ENCODE results near the gene MEPCE.

The MEPCE gene

GRCh38 chr7:100400656-100401055 is 29.0 kb upstream of the MEPCE start:
- H3K9me3 ChIP-seq (ENCODE audit: low read depth, low read length), result no peaks in the 10 kb centered on the region
- no peak for TF ChIP-seq EZH2 (IDR thresholded peaks at IDR 0.05)
- no peak for TF ChIP-seq POLR2AphosphoS5 (IDR thresholded peaks at IDR 0.05; ENCODE audit: borderline replicate concordance, low read depth, low read length)
- no peak for DNase-seq (ENCODE audit: low read depth, low spot score)

GRCh38 chr7:100401811-100402210 is 27.8 kb upstream of the MEPCE start:
- Histone ChIP-seq H3K36me3 (ENCODE audit: insufficient read depth, low read length) (no peaks in the 10 kb centered on the region), H3K27ac (no peak overlapping the region), H3K4me3 (no peak overlapping the region), H3K9ac (ENCODE audit: insufficient read length) (no peak overlapping the region), H3K9me3 (ENCODE audit: low read depth, low read length) (no peaks in the 10 kb centered on the region)
- TF ChIP-seq POLR2AphosphoS5 (IDR thresholded peaks at IDR 0.05; ENCODE audit: borderline replicate concordance, low read depth, low read length) (no peak), EZH2 (IDR thresholded peaks at IDR 0.05) (no peak), FOXP2 (optimal IDR thresholded peaks at IDR 0.05; ENCODE audit: control extremely low read depth, extremely low read length, insufficient read depth) (no peak)
- DNase-seq (ENCODE audit: low read depth, low spot score), result no peak

More at GRCh38 chr7:100400656-100401055, 29.0 kb upstream of the MEPCE start:
- Histone ChIP-seq H3K36me3 (ENCODE audit: insufficient read depth, low read length) (no peaks in the 10 kb centered on the region), H3K9ac (ENCODE audit: insufficient read length) (no peak overlapping the region), H3K27ac (no peak overlapping the region), H3K4me3 (no peak overlapping the region)

GRCh38 chr7:100402241-100402640 is 27.4 kb upstream of the MEPCE start:
- TF ChIP-seq POLR2AphosphoS5 (IDR thresholded peaks at IDR 0.05; ENCODE audit: borderline replicate concordance, low read depth, low read length) (no peak), FOXP2 (optimal IDR thresholded peaks at IDR 0.05; ENCODE audit: control extremely low read depth, extremely low read length, insufficient read depth) (no peak), EZH2 (IDR thresholded peaks at IDR 0.05) (no peak)

GRCh38 chr7:100406767-100407166 is 22.9 kb upstream of the MEPCE start:
- DNase-seq (ENCODE audit: low read depth, low spot score), result no peak
- H3K4me3 ChIP-seq, result no peak overlapping the region

More at GRCh38 chr7:100402241-100402640, 27.4 kb upstream of the MEPCE start:
- no peak overlapping the region for H3K27ac ChIP-seq
- no peak for DNase-seq (ENCODE audit: low read depth, low spot score)
- H3K4me3 ChIP-seq, result no peak overlapping the region
- H3K9ac ChIP-seq (ENCODE audit: insufficient read length), result no peak overlapping the region
- H3K9me3 ChIP-seq (ENCODE audit: low read depth, low read length), result no peaks in the 10 kb centered on the region
- H3K36me3 ChIP-seq (ENCODE audit: insufficient read depth, low read length), result no peaks in the 10 kb centered on the region

GRCh38 chr7:100407285-100408180 is 22.1 kb upstream of the MEPCE start:
- H3K9ac ChIP-seq (ENCODE audit: insufficient read length), result no peak overlapping the region
- no peak overlapping the region for H3K4me3 ChIP-seq
- no peak for DNase-seq (ENCODE audit: low read depth, low spot score)
- no peaks in the 10 kb centered on the region for H3K36me3 ChIP-seq (ENCODE audit: insufficient read depth, low read length)
- no peak for TF ChIP-seq EZH2 (IDR thresholded peaks at IDR 0.05)
- no peak for TF ChIP-seq POLR2AphosphoS5 (IDR thresholded peaks at IDR 0.05; ENCODE audit: borderline replicate concordance, low read depth, low read length)
- no peak for TF ChIP-seq FOXP2 (optimal IDR thresholded peaks at IDR 0.05; ENCODE audit: control extremely low read depth, extremely low read length, insufficient read depth)
- H3K27ac ChIP-seq, result no peak overlapping the region
- no peaks in the 10 kb centered on the region for H3K9me3 ChIP-seq (ENCODE audit: low read depth, low read length)

More at GRCh38 chr7:100406767-100407166, 22.9 kb upstream of the MEPCE start:
- no peaks in the 10 kb centered on the region for H3K9me3 ChIP-seq (ENCODE audit: low read depth, low read length)
- no peak for TF ChIP-seq EZH2 (IDR thresholded peaks at IDR 0.05)
- no peak for TF ChIP-seq POLR2AphosphoS5 (IDR thresholded peaks at IDR 0.05; ENCODE audit: borderline replicate concordance, low read depth, low read length)
- no peak for TF ChIP-seq FOXP2 (optimal IDR thresholded peaks at IDR 0.05; ENCODE audit: control extremely low read depth, extremely low read length, insufficient read depth)
- H3K9ac ChIP-seq (ENCODE audit: insufficient read length), result no peak overlapping the region
- no peaks in the 10 kb centered on the region for H3K36me3 ChIP-seq (ENCODE audit: insufficient read depth, low read length)
- H3K27ac ChIP-seq, result no peak overlapping the region

GRCh38 chr7:100411101-100411500 is 18.5 kb upstream of the MEPCE start:
- Histone ChIP-seq H3K36me3 (ENCODE audit: insufficient read depth, low read length) (no peaks in the 10 kb centered on the region), H3K27ac (no peak overlapping the region), H3K9me3 (ENCODE audit: low read depth, low read length) (no peaks in the 10 kb centered on the region), H3K4me3 (no peak overlapping the region), H3K9ac (ENCODE audit: insufficient read length) (no peak overlapping the region)
- no peak for TF ChIP-seq EZH2 (IDR thresholded peaks at IDR 0.05)
- no peak for DNase-seq (ENCODE audit: low read depth, low spot score)

GRCh38 chr7:100413346-100413745 is 16.3 kb upstream of the MEPCE start:
- TF ChIP-seq POLR2AphosphoS5 (IDR thresholded peaks at IDR 0.05; ENCODE audit: borderline replicate concordance, low read depth, low read length) (no peak), EZH2 (IDR thresholded peaks at IDR 0.05) (no peak), FOXP2 (optimal IDR thresholded peaks at IDR 0.05; ENCODE audit: control extremely low read depth, extremely low read length, insufficient read depth) (no peak)
- Histone ChIP-seq H3K9me3 (ENCODE audit: low read depth, low read length) (no peaks in the 10 kb centered on the region), H3K4me3 (no peak overlapping the region), H3K27ac (no peak overlapping the region), H3K9ac (ENCODE audit: insufficient read length) (no peak overlapping the region), H3K36me3 (ENCODE audit: insufficient read depth, low read length) (no peaks in the 10 kb centered on the region)
- no peak for DNase-seq (ENCODE audit: low read depth, low spot score)

- no peaks in the 10 kb centered on the region for H3K9me3 ChIP-seq (ENCODE audit: low read depth, low read length)
- H3K27ac ChIP-seq, result no peak overlapping the region
- DNase-seq (ENCODE audit: low read depth, low spot score), result no peak
- H3K9ac ChIP-seq (ENCODE audit: insufficient read length), result no peak overlapping the region
- H3K4me3 ChIP-seq, result no peak overlapping the region
- TF ChIP-seq POLR2AphosphoS5 (IDR thresholded peaks at IDR 0.05; ENCODE audit: borderline replicate concordance, low read depth, low read length) (no peak), FOXP2 (optimal IDR thresholded peaks at IDR 0.05; ENCODE audit: control extremely low read depth, extremely low read length, insufficient read depth) (no peak), EZH2 (IDR thresholded peaks at IDR 0.05) (no peak)
- no peaks in the 10 kb centered on the region for H3K36me3 ChIP-seq (ENCODE audit: insufficient read depth, low read length)
Measured at GRCh38 chr7:100413889-100414288, 15.7 kb upstream of the MEPCE start.

GRCh38 chr7:100415448-100415847 is 14.2 kb upstream of the MEPCE start:
- H3K9ac ChIP-seq (ENCODE audit: insufficient read length), result no peak overlapping the region
- no peak overlapping the region for H3K27ac ChIP-seq
- TF ChIP-seq EZH2 (IDR thresholded peaks at IDR 0.05) (no peak), FOXP2 (optimal IDR thresholded peaks at IDR 0.05; ENCODE audit: control extremely low read depth, extremely low read length, insufficient read depth) (no peak), POLR2AphosphoS5 (IDR thresholded peaks at IDR 0.05; ENCODE audit: borderline replicate concordance, low read depth, low read length) (no peak)
- H3K9me3 ChIP-seq (ENCODE audit: low read depth, low read length), result no peaks in the 10 kb centered on the region
- DNase-seq (ENCODE audit: low read depth, low spot score), result no peak
- no peak overlapping the region for H3K4me3 ChIP-seq
- H3K36me3 ChIP-seq (ENCODE audit: insufficient read depth, low read length), result no peaks in the 10 kb centered on the region
